Measurements from ENCODE around the gene TRIM37. TPM values are rescaled to one million over a fixed set of nuclear protein-coding genes. Genes with fewer than 3 reads are reported as not detected.

The TRIM37 gene
- total and polyA plus RNA-seq, 2 of the 8 experiments (the other 6 are each of a cell fraction or from before 2014, with no cell fraction given), result 38.2 to 57.0 TPM

DNA sequence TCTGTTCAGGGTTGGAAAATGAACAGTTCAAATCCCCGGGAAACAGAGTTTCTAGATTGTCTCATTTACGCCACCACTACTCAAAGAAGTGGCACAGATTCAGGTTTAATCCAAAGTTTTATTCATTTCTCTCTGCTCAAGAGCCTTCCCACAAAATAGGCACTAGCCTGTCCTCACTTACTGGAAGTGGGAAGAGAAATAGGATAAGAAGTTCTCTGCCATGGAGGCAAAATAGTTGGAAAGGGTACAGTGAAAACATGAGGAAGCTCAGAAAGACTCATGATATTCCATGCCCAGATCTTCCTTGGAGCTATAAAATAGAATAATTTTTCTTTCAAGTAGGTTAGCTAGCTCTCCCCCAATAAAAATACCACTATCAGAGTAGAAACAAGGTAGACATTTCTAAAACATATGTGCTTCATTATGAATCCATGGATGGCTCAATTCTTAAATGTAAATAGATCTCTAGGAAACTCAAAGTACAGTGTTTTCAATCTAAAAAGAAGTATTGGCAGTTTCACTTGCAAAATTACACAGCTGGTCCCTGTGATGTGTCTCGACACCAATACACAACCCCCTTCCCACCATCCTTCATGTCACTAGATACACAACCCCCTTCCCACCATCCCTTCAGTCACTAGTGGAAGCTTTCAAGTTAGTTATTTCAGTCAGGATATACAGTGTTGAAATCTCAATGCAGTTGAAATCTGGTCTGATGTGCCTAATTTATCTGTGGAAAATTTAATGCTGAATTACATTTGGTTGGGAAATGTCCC, 125.8 kb downstream of the TRIM37 start:
- H2AFZ ChIP-seq (ENCODE audit: low read length), result no peak overlapping the region
- H3K36me3 ChIP-seq (ENCODE audit: control insufficient read depth in 2 of 4, insufficient read depth in 4 of 4, low read length in 3 of 4), result peaks cover 0 to 8% (median 0%) of the 10 kb centered on the region in 4 experiments; a peak in 2 of 8 replicates
- H4K8ac ChIP-seq (ENCODE audit: extremely low read depth, insufficient read depth, low read length), result no peak overlapping the region
- no peak overlapping the region for H3K9ac ChIP-seq (replicated peaks in 1 of 4; ENCODE audit: extremely low read depth in 1 of 4, low read depth in 3 of 4, low read length in 3 of 4)
- H3K4me3 ChIP-seq (ENCODE audit: extremely low read depth in 1 of 4, insufficient read depth in 2 of 4, low read depth in 3 of 4, low read length in 4 of 4), result no peak overlapping the region
- H3K56ac ChIP-seq (replicated peaks; ENCODE audit: insufficient read length, low read depth, low read length), result no peak overlapping the region
- no peak overlapping the region for H3K14ac ChIP-seq (ENCODE audit: insufficient read length)
- H3K27ac ChIP-seq (ENCODE audit: low read depth, low read length), result no peak overlapping the region
- H4K5ac ChIP-seq (ENCODE audit: insufficient read length, low read depth, low read length), result no peak overlapping the region
- POLR2A ChIA-PET (ENCODE audit: partially characterized antibody), result interaction anchor here (0.7 kb wide), 1 partner anchor 28 kb away, joined by 4 read pairs; no protein-coding TSS in a partner anchor
- CTCF ChIA-PET (ENCODE audit: partially characterized antibody), result interaction anchor here (0.6 to 2.3 kb wide), 3 partner anchors 10 to 453 kb away, joined by 3 to 9 read pairs (median 4); no protein-coding TSS in a partner anchor
- no peaks in the 10 kb centered on the region for H3K27me3 ChIP-seq (replicated peaks in 1 of 4; ENCODE audit: control insufficient read depth in 3 of 4, extremely low read depth in 1 of 4, insufficient read depth in 3 of 4, low read length in 3 of 4)
- no peaks in the 10 kb centered on the region for H3K9me3 ChIP-seq (ENCODE audit: insufficient read depth in 2 of 2, low read depth in 1 of 2, low read length in 1 of 2)
- no peak for DNase-seq (ENCODE audit: low read depth in 1 of 2, low spot score in 2 of 2)
- H2BK120ac ChIP-seq (replicated peaks; ENCODE audit: low read depth, low read length), result no peak overlapping the region
- H3K18ac ChIP-seq (ENCODE audit: extremely low read depth, low read length), result no peak overlapping the region
- no peaks in the 10 kb centered on the region for H3K79me2 ChIP-seq (ENCODE audit: control insufficient read depth in 1 of 2, insufficient read depth in 2 of 2, low read length in 2 of 2)
- no peaks in the 10 kb centered on the region for H4K20me1 ChIP-seq (replicated peaks in 1 of 2; ENCODE audit: control insufficient read depth in 1 of 2, insufficient read depth in 2 of 2, low read length in 2 of 2)
- no peak overlapping the region for H2BK20ac ChIP-seq (ENCODE audit: low read length)
- H2AK5ac ChIP-seq (ENCODE audit: low read depth, low read length), result no peak overlapping the region
- no peak overlapping the region for H3K23ac ChIP-seq (ENCODE audit: insufficient read length)
- no peak overlapping the region for H2BK5ac ChIP-seq (ENCODE audit: low read depth, low read length)
- no peak for FAIRE-seq
- no peak overlapping the region for H3K4me2 ChIP-seq (ENCODE audit: insufficient read depth in 1 of 2, low read depth in 2 of 2, low read length in 2 of 2)
- WGBS, 2 experiments (ENCODE audit: extremely low coverage in 1 of 2, insufficient coverage in 1 of 2, insufficient read length in 1 of 2, insufficient replicate concordance in 2 of 2, low coverage in 1 of 2, low lambda C conversion rate in 2 of 2, missing lambda C conversion rate in 1 of 2), result 95% methylated on average over 3 of the region's 3 CpGs; no CpG with 5 or more reads in 1 of the 2 experiments
- H3K23me2 ChIP-seq (ENCODE audit: low read depth, low read length), result no peaks in the 10 kb centered on the region
- H2BK15ac ChIP-seq (ENCODE audit: low read length), result no peak overlapping the region
- no peak overlapping the region for H2BK12ac ChIP-seq (ENCODE audit: low read depth, low read length)
- H3K4ac ChIP-seq (replicated peaks; ENCODE audit: insufficient read length, low read depth, low read length), result no peak overlapping the region
- peaks cover 0 to 3% (median 1%) of the 10 kb centered on the region in 4 experiments; a peak in 2 of 7 replicates for H3K4me1 ChIP-seq (replicated peaks in 1 of 4; ENCODE audit: control insufficient read depth in 3 of 4, insufficient read depth in 4 of 4, low read length in 3 of 4)
- H4K91ac ChIP-seq (replicated peaks; ENCODE audit: insufficient read length, low read length), result no peak overlapping the region
- H3K79me1 ChIP-seq (ENCODE audit: low read depth, low read length), result no peaks in the 10 kb centered on the region
- TF ChIP-seq SIX5 (IDR thresholded peaks at IDR 0.05; ENCODE audit: low read depth, low read length), result no peak
- TF ChIP-seq POLR2A (IDR thresholded peaks at IDR 0.05; ENCODE audit: control extremely low read depth in 1 of 2, low read depth in 2 of 2, low read length in 2 of 2), result no peak
- TF ChIP-seq ASH2L (IDR thresholded peaks at IDR 0.05; ENCODE audit: low read length), result no peak
- TF ChIP-seq, protein P1, sequence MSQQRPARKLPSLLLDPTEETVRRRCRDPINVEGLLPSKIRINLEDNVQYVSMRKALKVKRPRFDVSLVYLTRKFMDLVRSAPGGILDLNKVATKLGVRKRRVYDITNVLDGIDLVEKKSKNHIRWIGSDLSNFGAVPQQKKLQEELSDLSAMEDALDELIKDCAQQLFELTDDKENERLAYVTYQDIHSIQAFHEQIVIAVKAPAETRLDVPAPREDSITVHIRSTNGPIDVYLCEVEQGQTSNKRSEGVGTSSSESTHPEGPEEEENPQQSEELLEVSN (IDR thresholded peaks at IDR 0.05), result no peak
- no peak for TF ChIP-seq CEBPB (IDR thresholded peaks at IDR 0.05; ENCODE audit: low read depth, low read length)
- TF ChIP-seq CTBP2 (IDR thresholded peaks at IDR 0.05; ENCODE audit: borderline replicate concordance, insufficient read depth, insufficient read length, low read length), result no peak
- TF ChIP-seq TAF1 (IDR thresholded peaks at IDR 0.05; ENCODE audit: low read depth, low read length), result no peak
- TF ChIP-seq TEAD4 (IDR thresholded peaks at IDR 0.05; ENCODE audit: low read depth, low read length), result no peak
- TF ChIP-seq SP4 (IDR thresholded peaks at IDR 0.05; ENCODE audit: low read length), result no peak

Measured in H1 (cell line).